Heart left ventricle (tissue), 16 donors: Measurements from ENCODE around the gene PPP4R3B. TPM values are rescaled to one million over a fixed set of nuclear protein-coding genes. Genes with fewer than 3 reads are reported as not detected.

Experiments used
- ATAC-seq, 4 donors: fragments of 200-7000 bp; cut with Tn5 transposase; one replicate each; pipeline ENCODE4 v1.9.1; 2020 to 2022; ENCODE audit warnings: moderate library complexity in 4 of 4, mild to moderate bottlenecking in 3 of 4, moderate number of reproducible peaks in 1 of 4
- DNase-seq, 5 donors: peaks; one replicate each; pipeline ENCODE4 v3.0.0-alpha.2; 2020
- H3K27ac ChIP-seq, 12 donors: fragments of 200-600 bp; sonication (generic) in 4 of 12; one replicate each; pipeline versions ENCODE4 v1.5.0 to v1.8.0; 2016 to 2022; ENCODE audit warnings: mild to moderate bottlenecking in 2 of 12
- H3K27me3 ChIP-seq, 9 donors: fragments of 200-600 bp; sonication (generic) in 2 of 9; one replicate each; pipeline versions ENCODE4 v1.5.1 to v1.8.0; 2016 to 2022; ENCODE audit warnings: mild to moderate bottlenecking in 3 of 9
- H3K36me3 ChIP-seq, 9 donors: fragments of 200-600 bp; sonication (generic) in 2 of 9; one replicate each; pipeline versions ENCODE4 v1.5.0 to v1.8.0; 2018 to 2022; ENCODE audit warnings: mild to moderate bottlenecking in 2 of 9
- H3K4me1 ChIP-seq, 12 donors: fragments of 200-600 bp; sonication (generic) in 4 of 12; one replicate each; pipeline versions ENCODE4 v1.5.0 to v1.8.0; 2016 to 2022; ENCODE audit warnings: mild to moderate bottlenecking in 3 of 12
- H3K4me3 ChIP-seq, 12 donors: fragments of 200-600 bp; sonication (generic) in 4 of 12; one replicate each; pipeline versions ENCODE4 v1.5.0 to v1.8.0; 2017 to 2022; ENCODE audit warnings: mild to moderate bottlenecking in 9 of 12, moderate library complexity in 4 of 12
- H3K9me3 ChIP-seq, 12 donors: fragments of 200-600 bp; sonication (generic) in 4 of 12; one replicate each; pipeline versions ENCODE4 v1.5.0 to v1.8.0; 2016 to 2022; ENCODE audit warnings: mild to moderate bottlenecking in 1 of 12
- POLR2A ChIP-seq, 2 donors: fragments of 450-650 bp; IDR thresholded peaks; one replicate each; pipeline ENCODE4 v1.6.1; 2017; ENCODE audit warnings: antibody characterized with exemption in 2 of 2, mild to moderate bottlenecking in 2 of 2, moderate library complexity in 2 of 2
- WGBS, 4 donors: extraction: QIAGEN DNeasy Blood & Tissue Kit in 2 of 4; methylation state at CpG; one replicate each; pipeline versions ENCODE4 v1.1.5 to v1.1.7; 2013 to 2018; 5-methylcytosine and 5-hydroxymethylcytosine counted together
- intact Hi-C, 10 donors: fragments of 100-400 bp; cut with DNase I; formaldehyde crosslinking; loops; one replicate each; pipeline versions ENCODE4 v1.11.1 to v1.14.2; 2022
- polyA plus RNA-seq, 2 donors: library from polyadenylated mRNA; stranded (reverse); fragments of 200-250 nt; gene quantifications; one replicate each; pipeline ENCODE4 v1.2.3, GENCODE V29; 2013
- total RNA-seq, 9 donors: library from RNA; depleted of rRNA in 2 of 9; stranded (reverse); fragments of >200 nt in 2 of 9; fragmentation: NEBNext Ultra II Directional in 3 of 9; extraction: Animal tissue kit (Norgen Biotek cat#: 25700) in 3 of 9; gene quantifications; one replicate each; pipeline versions ENCODE4 v1.1.0 to v1.2.4, GENCODE V29; 2016 to 2023
- TF ChIP-seq, protein P1 (sequence below), 12 donors: fragments of 200-600 bp; sonication (generic) in 4 of 12; IDR thresholded peaks; one replicate each; pipeline versions ENCODE4 v1.5.0 to v1.8.0; 2018 to 2022; ENCODE audit warnings: antibody characterized with exemption in 12 of 12, mild to moderate bottlenecking in 5 of 12
- donor health status: ischemic (EF 13 %, LVEDD 7.1; RV severe dilation, severe dysfunction).
- donor health status: healthy with polysubstance abuse.
- donor health status: DM: no; HTN: yes; CAD: no.
- donor health status: DM: no; HTN: no; CAD: no.
- donor health status: ischemic (EF 25% LVEDD 6.9; RV normal size, moderate dysfunction).
- donor health status: ischemic (EF 25% LVEDD 5.7; RV mildly dilated, moderate dysfunction).
- donor health status: healthy.
- donor health status: DM: yes; HTN: yes; CAD: no.
- donor health status: ischemic (EF 35%, LVEDD 5.7; RV mildly dilated, moderate dysfunction).
- donor health status: nonischemic (EF 11% LVEDD 7.7; RV severe dilation, severe dysfunction).
- donor health status: DM: yes; HTN: yes; CAD: no.
- donor health status: PGD.
- donor health status: ischemic (EF 29% LVEDD 5.4; RV normal size, mild dysfunction).
- donor health status: nonischemic (EF 23%, LVEDD 6.1; RV moderate dilation, normal function).

The PPP4R3B gene
- total and polyA plus RNA-seq, 11 donors = 9.9 to 32.4 (median 21.5) TPM

DNA sequence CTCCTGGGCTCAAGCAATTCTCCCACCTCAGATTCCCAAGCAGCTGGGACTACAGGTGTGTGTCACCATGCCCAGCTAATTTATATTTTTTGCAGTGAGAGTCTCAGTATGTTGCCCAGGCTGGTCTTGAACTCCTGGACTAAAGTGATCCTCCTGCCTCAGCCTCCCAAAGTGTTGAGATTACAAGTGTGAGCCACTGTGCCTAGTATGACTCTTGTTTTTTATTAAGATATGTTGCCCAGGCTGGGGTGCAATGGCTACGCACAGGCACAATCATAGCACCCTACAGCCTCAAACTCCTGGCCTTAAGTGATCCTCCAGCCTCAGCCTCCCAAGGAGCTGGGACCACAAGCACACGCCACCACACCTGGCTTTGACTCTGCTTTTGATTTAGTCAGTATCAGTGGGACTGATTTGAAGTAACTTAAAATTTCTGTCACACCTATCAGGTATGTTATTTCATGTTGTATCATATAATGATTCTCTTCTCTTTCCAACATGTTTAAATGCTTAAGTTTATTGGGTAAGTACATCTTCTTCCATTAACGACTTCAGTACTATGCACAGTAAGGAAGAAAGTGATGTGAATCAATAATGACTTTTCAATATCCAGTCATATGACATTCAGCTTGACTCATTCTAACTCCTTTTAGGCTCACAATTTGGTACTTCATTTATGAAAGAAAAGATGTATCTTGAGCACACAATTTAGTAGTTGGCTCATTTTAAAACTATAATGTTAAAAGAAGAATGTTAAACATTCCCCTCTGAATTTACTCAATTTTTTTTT, 6.3 kb downstream of the PPP4R3B start:
- Histone ChIP-seq H3K27me3 (no peaks in the 10 kb centered on the region), H3K9me3 (no peaks in the 10 kb centered on the region), H3K36me3 (peaks cover 0 to 61% (median 46%) of the 10 kb centered on the region in 9 donors), H3K4me1 (peaks cover 5 to 45% (median 20%) of the 10 kb centered on the region in 12 donors), H3K27ac (no peak overlapping the region), H3K4me3 (no peak overlapping the region)
- DNase-seq = no peak
- no peak for TF ChIP-seq POLR2A (IDR thresholded peaks at IDR 0.05)
- TF ChIP-seq, protein P1, sequence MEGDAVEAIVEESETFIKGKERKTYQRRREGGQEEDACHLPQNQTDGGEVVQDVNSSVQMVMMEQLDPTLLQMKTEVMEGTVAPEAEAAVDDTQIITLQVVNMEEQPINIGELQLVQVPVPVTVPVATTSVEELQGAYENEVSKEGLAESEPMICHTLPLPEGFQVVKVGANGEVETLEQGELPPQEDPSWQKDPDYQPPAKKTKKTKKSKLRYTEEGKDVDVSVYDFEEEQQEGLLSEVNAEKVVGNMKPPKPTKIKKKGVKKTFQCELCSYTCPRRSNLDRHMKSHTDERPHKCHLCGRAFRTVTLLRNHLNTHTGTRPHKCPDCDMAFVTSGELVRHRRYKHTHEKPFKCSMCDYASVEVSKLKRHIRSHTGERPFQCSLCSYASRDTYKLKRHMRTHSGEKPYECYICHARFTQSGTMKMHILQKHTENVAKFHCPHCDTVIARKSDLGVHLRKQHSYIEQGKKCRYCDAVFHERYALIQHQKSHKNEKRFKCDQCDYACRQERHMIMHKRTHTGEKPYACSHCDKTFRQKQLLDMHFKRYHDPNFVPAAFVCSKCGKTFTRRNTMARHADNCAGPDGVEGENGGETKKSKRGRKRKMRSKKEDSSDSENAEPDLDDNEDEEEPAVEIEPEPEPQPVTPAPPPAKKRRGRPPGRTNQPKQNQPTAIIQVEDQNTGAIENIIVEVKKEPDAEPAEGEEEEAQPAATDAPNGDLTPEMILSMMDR (IDR thresholded peaks at IDR 0.05) = no peak
- WGBS, 4 donors = 96 to 98% (median 97%) methylated on average over 3 of the region's 3 CpGs
- intact Hi-C loops = loop anchor here in 1 of 10 donors (10.0 kb wide), 1 partner anchor 96 kb away; the partner anchor contains the start of gene CFAP36
- no peak for ATAC-seq

DNA sequence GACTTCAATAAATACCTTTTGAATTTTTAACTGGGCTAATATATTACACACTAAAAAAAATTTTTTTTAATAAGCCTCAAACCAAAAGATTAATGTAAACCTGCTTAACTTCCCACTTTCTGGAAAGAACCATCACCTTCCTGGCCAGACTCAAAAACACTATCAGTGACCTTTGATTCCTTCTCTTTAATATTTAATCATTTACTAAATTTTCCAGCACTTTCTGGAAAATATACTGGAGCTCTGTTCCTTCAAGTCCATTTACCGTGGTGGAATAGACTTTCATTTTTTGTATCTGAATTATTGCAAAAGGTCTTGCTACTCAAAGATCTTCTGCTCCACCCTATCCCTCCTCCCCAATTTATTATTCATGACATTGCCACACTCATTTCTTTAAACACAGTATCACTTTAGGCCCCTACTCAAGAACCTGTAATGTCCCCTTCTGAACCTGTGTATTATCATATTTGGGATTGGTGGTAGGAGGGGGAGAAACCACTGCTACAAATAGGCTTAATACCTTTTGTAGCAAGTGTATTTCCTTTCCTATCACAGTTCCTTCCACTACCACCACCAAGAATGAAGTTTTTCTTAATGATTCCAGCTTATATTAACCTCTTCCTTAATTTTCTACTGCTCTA, 7.4 kb downstream of the PPP4R3B start:
- H3K4me3 ChIP-seq = no peak overlapping the region
- no peaks in the 10 kb centered on the region for H3K9me3 ChIP-seq
- H3K36me3 ChIP-seq = peaks cover 0 to 58% (median 43%) of the 10 kb centered on the region in 9 donors
- DNase-seq = no peak
- no peaks in the 10 kb centered on the region for H3K27me3 ChIP-seq
- intact Hi-C loops = loop anchor here in 1 of 10 donors (10.0 kb wide), 1 partner anchor 95 kb away; the partner anchor contains the start of gene CFAP36
- 87 to 93% (median 91%) methylated on average over 1 of the region's 1 CpG for WGBS, 4 donors
- peaks cover 0 to 35% (median 12%) of the 10 kb centered on the region in 12 donors for H3K4me1 ChIP-seq
- TF ChIP-seq, protein P1 (IDR thresholded peaks at IDR 0.05) = no peak
- TF ChIP-seq POLR2A (IDR thresholded peaks at IDR 0.05) = no peak
- ATAC-seq = no peak
- no peak overlapping the region for H3K27ac ChIP-seq

DNA sequence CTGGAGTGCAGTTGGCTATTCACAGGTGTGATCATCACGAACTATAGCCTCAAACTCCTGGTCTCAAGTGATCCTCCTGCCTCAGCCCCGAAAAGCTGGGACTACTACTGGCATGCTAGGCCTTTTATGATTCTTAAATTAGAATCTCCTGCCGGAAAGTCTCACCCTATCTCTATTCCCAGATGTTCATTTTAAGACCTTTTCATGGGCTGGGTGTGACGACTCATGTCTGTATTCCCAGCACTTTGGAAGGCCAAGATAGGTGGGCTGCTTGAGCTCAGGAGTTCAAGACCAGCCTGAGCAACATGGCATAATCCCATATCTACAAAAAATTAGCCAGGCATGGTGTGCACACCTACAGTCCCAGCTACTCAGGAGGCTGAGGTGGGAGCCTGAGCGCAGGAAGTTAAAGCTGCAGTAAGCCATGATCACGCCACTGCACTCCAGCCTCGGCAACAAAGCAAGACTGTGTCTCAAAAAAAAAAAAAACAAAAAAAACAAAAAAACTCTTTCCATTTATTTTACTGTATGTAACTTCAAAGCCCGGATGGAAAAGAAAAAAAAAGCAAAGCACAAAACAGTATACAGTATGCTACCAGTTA, 8.1 kb downstream of the PPP4R3B start:
- ATAC-seq (peak in 3 of 4 donors; percentile 16 to 55 (median 54)), DNase-seq (no peak)
- H3K36me3 ChIP-seq = peaks cover 0 to 50% (median 36%) of the 10 kb centered on the region in 9 donors
- no peak for TF ChIP-seq POLR2A (IDR thresholded peaks at IDR 0.05)
- TF ChIP-seq, protein P1 (IDR thresholded peaks at IDR 0.05) = no peak
- no peaks in the 10 kb centered on the region for H3K9me3 ChIP-seq
- intact Hi-C loops = no loop called here
- peaks cover 0 to 35% (median 11%) of the 10 kb centered on the region in 12 donors for H3K4me1 ChIP-seq
- no peak overlapping the region for H3K4me3 ChIP-seq
- no peaks in the 10 kb centered on the region for H3K27me3 ChIP-seq
- H3K27ac ChIP-seq = peak overlapping the region in 1 of 12 donors; percentile 52
- 53 to 62% (median 62%) methylated on average over 8 of the region's 8 CpGs for WGBS, 4 donors

DNA sequence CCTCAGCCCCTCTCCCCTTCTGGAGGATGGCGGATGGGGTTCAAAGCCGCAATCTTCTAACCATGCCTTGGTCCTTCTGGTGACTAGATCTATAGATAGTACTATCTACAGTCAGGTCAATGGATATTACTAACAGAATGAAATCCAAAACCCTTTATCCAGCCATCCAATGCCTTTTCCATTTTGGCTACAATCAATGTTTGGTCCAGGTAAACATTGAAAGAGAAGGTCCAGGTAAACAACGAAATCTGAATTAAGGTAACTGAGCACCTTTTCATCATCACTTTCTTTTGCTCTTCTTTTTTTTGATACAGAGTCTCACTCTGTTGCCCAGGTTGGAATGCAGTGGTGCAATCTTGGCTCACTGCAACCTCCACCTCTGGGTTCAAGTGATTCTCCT, 9.7 kb downstream of the PPP4R3B start:
- H3K27ac ChIP-seq = no peak overlapping the region
- intact Hi-C loops = no loop called here
- no peak for ATAC-seq
- H3K9me3 ChIP-seq = no peaks in the 10 kb centered on the region
- peaks cover 0 to 43% (median 28%) of the 10 kb centered on the region in 9 donors for H3K36me3 ChIP-seq
- WGBS, 4 donors = 97 to 100% (median 99%) methylated on average over 3 of the region's 3 CpGs
- TF ChIP-seq POLR2A (IDR thresholded peaks at IDR 0.05) = no peak
- TF ChIP-seq, protein P1 (IDR thresholded peaks at IDR 0.05) = no peak
- H3K4me3 ChIP-seq = no peak overlapping the region
- peaks cover 0 to 44% (median 18%) of the 10 kb centered on the region in 12 donors for H3K4me1 ChIP-seq
- no peak for DNase-seq
- no peaks in the 10 kb centered on the region for H3K27me3 ChIP-seq
